Right lobe of liver (tissue), 6 donors: Measurements from ENCODE around the gene SH2D1B. TPM values are rescaled to one million over a fixed set of nuclear protein-coding genes. Genes with fewer than 3 reads are reported as not detected.

Experiments
- ATAC-seq, 4 donors: fragments of 200-7000 bp; cut with Tn5 transposase; one replicate each; pipeline ENCODE4 v1.9.1; 2020; ENCODE audit warnings: mild to moderate bottlenecking in 4 of 4, moderate library complexity in 4 of 4
- DNase-seq, 3 donors: peaks; one replicate each; pipeline ENCODE4 v3.0.0-alpha.2; 2020
- H3K27ac ChIP-seq, 3 donors: fragments of 200-600 bp; one replicate each; pipeline ENCODE4 v1.8.0; 2022
- H3K27me3 ChIP-seq, 2 donors: fragments of 200-600 bp; one replicate each; pipeline ENCODE4 v1.8.0; 2022
- H3K36me3 ChIP-seq, 4 donors: fragments of 200-600 bp; sonication (generic) in 1 of 4; one replicate each; pipeline versions ENCODE4 v1.5.1 to v1.8.0; 2017 to 2022; ENCODE audit warnings: control low read depth in 1 of 4
- H3K4me1 ChIP-seq, 4 donors: fragments of 200-600 bp; sonication (generic) in 1 of 4; one replicate each; pipeline versions ENCODE4 v1.5.1 to v1.8.0; 2017 to 2022; ENCODE audit warnings: control low read depth in 1 of 4
- H3K4me3 ChIP-seq, 3 donors: fragments of 200-600 bp; one replicate each; pipeline ENCODE4 v1.8.0; 2022
- H3K9me3 ChIP-seq, 4 donors: fragments of 200-600 bp; sonication (generic) in 1 of 4; one replicate each; pipeline versions ENCODE4 v1.5.1 to v1.8.0; 2017 to 2022; ENCODE audit warnings: control low read depth in 1 of 4
- CTCF ChIP-seq, 4 donors: fragments of 200-600 bp in 3 of 4; fragments of 450-650 bp in 1 of 4; IDR thresholded peaks; one replicate each; pipeline versions ENCODE4 v1.5.1 to v1.8.0; 2016 to 2022; ENCODE audit warnings: antibody characterized with exemption in 4 of 4, mild to moderate bottlenecking in 2 of 4
- POLR2A ChIP-seq: fragments of 450-650 bp; IDR thresholded peaks from one replicate; pipeline ENCODE4 v1.6.1; 2017; ENCODE audit warnings: antibody characterized with exemption, mild to moderate bottlenecking
- WGBS: methylation state at CpG from one replicate; pipeline ENCODE4 v1.1.6; 2018; ENCODE audit warnings: low coverage, low lambda C conversion rate; ENCODE audit not compliant: insufficient coverage; ENCODE audit errors: missing lambda C conversion rate; 5-methylcytosine and 5-hydroxymethylcytosine counted together
- intact Hi-C, 2 donors: fragments of 100-400 bp; cut with DNase I; formaldehyde crosslinking; loops; one replicate each; pipeline versions ENCODE4 v1.11.2 to v1.14.1; 2022
- total RNA-seq, 6 experiments: library from RNA; depleted of rRNA in 2 of 6; stranded (reverse); fragments of >200 nt in 2 of 6; fragmentation: NEBNext Ultra II Directional in 3 of 6; extraction: Animal tissue kit (Norgen Biotek cat#: 25700) in 3 of 6; gene quantifications; one replicate each; pipeline versions ENCODE4 v1.1.0 to v1.2.4, GENCODE V29; 2016 to 2023
- donor health status: DM: no; HTN: yes; CAD: no.
- donor health status: DM: no; HTN: no; CAD: no.
- donor health status: DM: no; HTN: no; CAD: no.
- donor health status: DM: no; HTN: yes; CAD: no.
- donor health status: DM: no; HTN: yes; CAD: no.

The SH2D1B gene
- total RNA-seq, 6 experiments from 2014 or later = 0.17 to 0.60 (median 0.31) TPM; not detected in 3

- H3K9me3 ChIP-seq = no peaks in the 10 kb centered on the region
- WGBS = 91% methylated on average over 7 of the region's 10 CpGs
- ATAC-seq (no peak), DNase-seq (peak in 1 of 3 donors; percentile 33)
- no peaks in the 10 kb centered on the region for H3K27me3 ChIP-seq
- TF ChIP-seq CTCF (IDR thresholded peaks at IDR 0.05) (no peak), POLR2A (no peak)
- peaks cover 0 to 14% (median 0%) of the 10 kb centered on the region in 4 donors for H3K36me3 ChIP-seq
- no peak overlapping the region for H3K4me3 ChIP-seq
- peaks cover 0 to 37% (median 16%) of the 10 kb centered on the region in 4 donors for H3K4me1 ChIP-seq
- peak overlapping the region in 2 of 3 donors; percentile 82 to 94 for H3K27ac ChIP-seq
- intact Hi-C loops = no loop called here
These were observed 52.3 kb downstream of the SH2D1B start for GRCh38 chr1:162359523-162360236.

GRCh38 chr1:162358928-162359327, 53.0 kb downstream of the SH2D1B start:
- 33% methylated on average over 1 of the region's 1 CpG for WGBS
- ATAC-seq = no peak

GRCh38 chr1:162357681-162358266, 54.2 kb downstream of the SH2D1B start:
- Histone ChIP-seq H3K9me3 (no peaks in the 10 kb centered on the region), H3K27ac (peak overlapping the region in 1 of 3 donors; percentile 29), H3K27me3 (no peaks in the 10 kb centered on the region), H3K4me3 (no peak overlapping the region), H3K36me3 (peaks cover 0 to 14% (median 0%) of the 10 kb centered on the region in 4 donors), H3K4me1 (peaks cover 0 to 21% (median 10%) of the 10 kb centered on the region in 4 donors)
- DNase-seq (no peak), ATAC-seq (peak; percentile 39 to 55 (median 52))
- TF ChIP-seq POLR2A = no peak
- TF ChIP-seq CTCF (IDR thresholded peaks at IDR 0.05) = peak; percentile 34 to 59 (median 50)
- WGBS = 42% methylated on average over 5 of the region's 5 CpGs
- intact Hi-C loops = no loop called here

More at GRCh38 chr1:162358928-162359327, 53.0 kb downstream of the SH2D1B start:
- Histone ChIP-seq H3K4me3 (no peak overlapping the region), H3K27ac (peak overlapping the region in 1 of 3 donors; percentile 24), H3K4me1 (peaks cover 0 to 30% (median 12%) of the 10 kb centered on the region in 4 donors), H3K36me3 (peaks cover 0 to 14% (median 0%) of the 10 kb centered on the region in 4 donors), H3K27me3 (no peaks in the 10 kb centered on the region), H3K9me3 (no peaks in the 10 kb centered on the region)
- DNase-seq = no peak
- TF ChIP-seq POLR2A (no peak), CTCF (IDR thresholded peaks at IDR 0.05) (no peak)
- intact Hi-C loops = no loop called here

- intact Hi-C loops = no loop called here
- TF ChIP-seq POLR2A (no peak), CTCF (IDR thresholded peaks at IDR 0.05) (no peak)
- no peak for DNase-seq
- no peaks in the 10 kb centered on the region for H3K27me3 ChIP-seq
- no peak overlapping the region for H3K4me3 ChIP-seq
- no peaks in the 10 kb centered on the region for H3K4me1 ChIP-seq
- no peaks in the 10 kb centered on the region for H3K9me3 ChIP-seq
- no peak overlapping the region for H3K27ac ChIP-seq
- peaks cover 0 to 13% (median 0%) of the 10 kb centered on the region in 4 donors for H3K36me3 ChIP-seq
- ATAC-seq = no peak
- WGBS = 80% methylated on average over 2 of the region's 5 CpGs
These were observed 58.2 kb downstream of the SH2D1B start for GRCh38 chr1:162353702-162354101.
